ENCODE measurements around the gene PCOLCE2. TPM values are rescaled to one million over a fixed set of nuclear protein-coding genes. Genes with fewer than 3 reads are reported as not detected.
"Not testable (repeated sequence)": the region's sequence is repeated elsewhere in the genome, so short reads cannot be mapped to it uniquely, and the experiment has no call there.

The PCOLCE2 gene
- total RNA-seq, 2 experiments from 2014 or later: not detected

- ATAC-seq (no peak), DNase-seq (no peak)
- H3K36me3 Mint-ChIP-seq (ENCODE audit: low read depth): no peaks in the 10 kb centered on the region
- H3K27ac Mint-ChIP-seq: no peak overlapping the region
- ChIA-PET CTCF (interaction anchor here (1.3 kb wide), 1 partner anchor 50 kb away, joined by 3 read pairs; no protein-coding TSS in a partner anchor), POLR2A (no interaction called here)
- H3K9me3 Mint-ChIP-seq (ENCODE audit: insufficient read depth): no peaks in the 10 kb centered on the region
- H3K4me3 Mint-ChIP-seq: no peak overlapping the region
- H3K27me3 Mint-ChIP-seq (ENCODE audit: low read depth): peaks cover 27% of the 10 kb centered on the region
- no peaks in the 10 kb centered on the region for H3K4me1 Mint-ChIP-seq (ENCODE audit: low read depth)
These were observed 10.1 kb downstream of the PCOLCE2 start for GRCh38 chr3:142878649-142879300.

- ATAC-seq: no peak
- Mint-ChIP-seq H3K4me3 (no peak overlapping the region), H3K9me3 (ENCODE audit: insufficient read depth) (no peaks in the 10 kb centered on the region), H3K27ac (no peak overlapping the region), H3K27me3 (ENCODE audit: low read depth) (peaks cover 20% of the 10 kb centered on the region), H3K4me1 (ENCODE audit: low read depth) (no peaks in the 10 kb centered on the region), H3K36me3 (ENCODE audit: low read depth) (no peaks in the 10 kb centered on the region)
- DNase-seq: no peak
- ChIA-PET POLR2A (no interaction called here), CTCF (no interaction called here)
These were observed 12.5 kb downstream of the PCOLCE2 start for GRCh38 chr3:142876417-142876816.

- H3K9me3 Mint-ChIP-seq (ENCODE audit: insufficient read depth): no peaks in the 10 kb centered on the region
- ChIA-PET CTCF (no interaction called here), POLR2A (no interaction called here)
- H3K27ac Mint-ChIP-seq: no peak overlapping the region
- DNase-seq: no peak
- no peaks in the 10 kb centered on the region for H3K36me3 Mint-ChIP-seq (ENCODE audit: low read depth)
- no peaks in the 10 kb centered on the region for H3K4me1 Mint-ChIP-seq (ENCODE audit: low read depth)
- no peak overlapping the region for H3K4me3 Mint-ChIP-seq
- peaks cover 18% of the 10 kb centered on the region for H3K27me3 Mint-ChIP-seq (ENCODE audit: low read depth)
- ATAC-seq: no peak
These were observed 13.2 kb downstream of the PCOLCE2 start for GRCh38 chr3:142875583-142876207.

GRCh38 chr3:142875099-142875498, 13.8 kb downstream of the PCOLCE2 start:
- no peak overlapping the region for H3K4me3 Mint-ChIP-seq
- no peak overlapping the region for H3K27ac Mint-ChIP-seq
- no peaks in the 10 kb centered on the region for H3K9me3 Mint-ChIP-seq (ENCODE audit: insufficient read depth)
- ATAC-seq (no peak), DNase-seq (no peak)
- H3K4me1 Mint-ChIP-seq (ENCODE audit: low read depth): no peaks in the 10 kb centered on the region
- CTCF ChIA-PET: no interaction called here
- POLR2A ChIA-PET: no interaction called here
- H3K36me3 Mint-ChIP-seq (ENCODE audit: low read depth): no peaks in the 10 kb centered on the region
- peaks cover 13% of the 10 kb centered on the region for H3K27me3 Mint-ChIP-seq (ENCODE audit: low read depth)

- H3K4me3 Mint-ChIP-seq; ATAC-seq; H3K36me3 Mint-ChIP-seq (ENCODE audit: low read depth); H3K4me1 Mint-ChIP-seq (ENCODE audit: low read depth); H3K27ac Mint-ChIP-seq; H3K9me3 Mint-ChIP-seq (ENCODE audit: insufficient read depth); DNase-seq; POLR2A ChIA-PET: not testable (repeated sequence)
- CTCF ChIA-PET: interaction anchor here (1.2 kb wide), 1 partner anchor 40 kb away, joined by 5 read pairs; no protein-coding TSS in a partner anchor
- H3K27me3 Mint-ChIP-seq (ENCODE audit: low read depth): peaks cover 10% of the 10 kb centered on the region
These were observed 20.5 kb downstream of the PCOLCE2 start for GRCh38 chr3:142868382-142868781.

GRCh38 chr3:142866841-142867631, 21.8 kb downstream of the PCOLCE2 start:
- Mint-ChIP-seq H3K27me3 (ENCODE audit: low read depth) (peaks cover 16% of the 10 kb centered on the region), H3K4me3 (no peak overlapping the region), H3K4me1 (ENCODE audit: low read depth) (peaks cover 5% of the 10 kb centered on the region), H3K9me3 (ENCODE audit: insufficient read depth) (no peaks in the 10 kb centered on the region), H3K27ac (no peak overlapping the region), H3K36me3 (ENCODE audit: low read depth) (no peaks in the 10 kb centered on the region)
- DNase-seq (no peak), ATAC-seq (no peak)
- ChIA-PET POLR2A (no interaction called here), CTCF (interaction anchor here (0.9 to 1.2 kb wide), 3 partner anchors 13 to 38 kb away, joined by 3 to 5 read pairs (median 3); no protein-coding TSS in a partner anchor)

- H3K36me3 Mint-ChIP-seq (ENCODE audit: low read depth): no peaks in the 10 kb centered on the region
- peaks cover 5% of the 10 kb centered on the region for H3K4me1 Mint-ChIP-seq (ENCODE audit: low read depth)
- ChIA-PET POLR2A (no interaction called here), CTCF (no interaction called here)
- H3K27ac Mint-ChIP-seq: no peak overlapping the region
- DNase-seq: no peak
- peaks cover 28% of the 10 kb centered on the region for H3K27me3 Mint-ChIP-seq (ENCODE audit: low read depth)
- H3K9me3 Mint-ChIP-seq (ENCODE audit: insufficient read depth): no peaks in the 10 kb centered on the region
- ATAC-seq: no peak
- no peak overlapping the region for H3K4me3 Mint-ChIP-seq
These were observed 24.7 kb downstream of the PCOLCE2 start for GRCh38 chr3:142863930-142864920.

GRCh38 chr3:142863010-142863817, 25.7 kb downstream of the PCOLCE2 start:
- Mint-ChIP-seq H3K4me1 (ENCODE audit: low read depth) (peaks cover 5% of the 10 kb centered on the region), H3K9me3 (ENCODE audit: insufficient read depth) (no peaks in the 10 kb centered on the region), H3K4me3 (no peak overlapping the region), H3K27me3 (ENCODE audit: low read depth) (peaks cover 27% of the 10 kb centered on the region), H3K27ac (no peak overlapping the region), H3K36me3 (ENCODE audit: low read depth) (no peaks in the 10 kb centered on the region)
- ChIA-PET POLR2A (no interaction called here), CTCF (no interaction called here)
- DNase-seq (no peak), ATAC-seq (no peak)

- ATAC-seq: no peak
- Mint-ChIP-seq H3K27me3 (ENCODE audit: low read depth) (peaks cover 27% of the 10 kb centered on the region), H3K4me1 (ENCODE audit: low read depth) (peaks cover 5% of the 10 kb centered on the region), H3K4me3 (no peak overlapping the region), H3K36me3 (ENCODE audit: low read depth) (no peaks in the 10 kb centered on the region), H3K9me3 (ENCODE audit: insufficient read depth) (no peaks in the 10 kb centered on the region), H3K27ac (no peak overlapping the region)
- ChIA-PET POLR2A (no interaction called here), CTCF (no interaction called here)
- DNase-seq: no peak
These were observed 27.0 kb downstream of the PCOLCE2 start for GRCh38 chr3:142861926-142862325.

GRCh38 chr3:142858043-142858442, 30.8 kb downstream of the PCOLCE2 start:
- DNase-seq (no peak), ATAC-seq (no peak)
- Mint-ChIP-seq H3K27me3 (ENCODE audit: low read depth) (peaks cover 19% of the 10 kb centered on the region), H3K4me3 (no peak overlapping the region), H3K36me3 (ENCODE audit: low read depth) (no peaks in the 10 kb centered on the region), H3K4me1 (ENCODE audit: low read depth) (peaks cover 1% of the 10 kb centered on the region), H3K9me3 (ENCODE audit: insufficient read depth) (no peaks in the 10 kb centered on the region), H3K27ac (no peak overlapping the region)
- CTCF ChIA-PET: no interaction called here
- POLR2A ChIA-PET: no interaction called here

- POLR2A ChIA-PET: interaction anchor here (0.6 kb wide), 1 partner anchor 41 kb away, joined by 3 read pairs; no protein-coding TSS in a partner anchor
- Mint-ChIP-seq H3K4me1 (ENCODE audit: low read depth) (no peaks in the 10 kb centered on the region), H3K9me3 (ENCODE audit: insufficient read depth) (no peaks in the 10 kb centered on the region), H3K4me3 (no peak overlapping the region), H3K27me3 (ENCODE audit: low read depth) (peaks cover 14% of the 10 kb centered on the region), H3K36me3 (ENCODE audit: low read depth) (no peaks in the 10 kb centered on the region), H3K27ac (no peak overlapping the region)
- DNase-seq: no peak
- ATAC-seq: no peak
- CTCF ChIA-PET: interaction anchor here (0.7 to 1.8 kb wide), 2 partner anchors 28 to 232 kb away, joined by 3 to 9 read pairs; no protein-coding TSS in a partner anchor
These were observed 31.8 kb downstream of the PCOLCE2 start for GRCh38 chr3:142857056-142857455.
